Measurements from ENCODE around the gene TPX2.

Gene TPX2, protein sequence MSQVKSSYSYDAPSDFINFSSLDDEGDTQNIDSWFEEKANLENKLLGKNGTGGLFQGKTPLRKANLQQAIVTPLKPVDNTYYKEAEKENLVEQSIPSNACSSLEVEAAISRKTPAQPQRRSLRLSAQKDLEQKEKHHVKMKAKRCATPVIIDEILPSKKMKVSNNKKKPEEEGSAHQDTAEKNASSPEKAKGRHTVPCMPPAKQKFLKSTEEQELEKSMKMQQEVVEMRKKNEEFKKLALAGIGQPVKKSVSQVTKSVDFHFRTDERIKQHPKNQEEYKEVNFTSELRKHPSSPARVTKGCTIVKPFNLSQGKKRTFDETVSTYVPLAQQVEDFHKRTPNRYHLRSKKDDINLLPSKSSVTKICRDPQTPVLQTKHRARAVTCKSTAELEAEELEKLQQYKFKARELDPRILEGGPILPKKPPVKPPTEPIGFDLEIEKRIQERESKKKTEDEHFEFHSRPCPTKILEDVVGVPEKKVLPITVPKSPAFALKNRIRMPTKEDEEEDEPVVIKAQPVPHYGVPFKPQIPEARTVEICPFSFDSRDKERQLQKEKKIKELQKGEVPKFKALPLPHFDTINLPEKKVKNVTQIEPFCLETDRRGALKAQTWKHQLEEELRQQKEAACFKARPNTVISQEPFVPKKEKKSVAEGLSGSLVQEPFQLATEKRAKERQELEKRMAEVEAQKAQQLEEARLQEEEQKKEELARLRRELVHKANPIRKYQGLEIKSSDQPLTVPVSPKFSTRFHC

DNA sequence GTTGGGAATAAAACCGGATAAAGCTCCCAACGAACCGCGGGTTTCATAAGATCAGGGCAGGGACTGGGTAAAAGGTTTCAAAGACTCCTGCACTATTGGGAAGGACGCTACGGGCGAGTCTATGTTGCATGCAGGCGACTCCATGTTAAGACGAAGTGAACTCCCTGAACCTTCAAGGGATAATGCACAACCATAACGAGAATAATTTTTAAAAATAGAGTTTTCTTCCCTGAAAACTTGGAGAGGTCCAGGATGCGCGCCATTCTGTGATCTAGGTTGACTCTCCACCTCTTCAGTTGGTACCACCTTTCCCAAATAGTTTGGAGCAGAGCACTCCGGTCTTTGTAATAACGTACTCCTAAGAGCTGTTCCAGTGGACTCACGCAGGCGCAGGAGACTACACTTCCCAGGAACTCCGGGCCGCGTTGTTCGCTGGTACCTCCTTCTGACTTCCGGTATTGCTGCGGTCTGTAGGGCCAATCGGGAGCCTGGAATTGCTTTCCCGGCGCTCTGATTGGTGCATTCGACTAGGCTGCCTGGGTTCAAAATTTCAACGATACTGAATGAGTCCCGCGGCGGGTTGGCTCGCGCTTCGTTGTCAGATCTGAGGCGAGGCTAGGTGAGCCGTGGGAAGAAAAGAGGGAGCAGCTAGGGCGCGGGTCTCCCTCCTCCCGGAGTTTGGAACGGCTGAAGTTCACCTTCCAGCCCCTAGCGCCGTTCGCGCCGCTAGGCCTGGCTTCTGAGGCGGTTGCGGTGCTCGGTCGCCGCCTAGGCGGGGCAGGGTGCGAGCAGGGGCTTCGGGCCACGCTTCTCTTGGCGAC, at the start of gene TPX2:
Gene TPX2, plus strand, starts transcription at position 562 of the 821 bp plus-strand sequence. CDS start 18,187 bp downstream, outside the sequence.
- DNase-seq: peak; percentile 97

DNA sequence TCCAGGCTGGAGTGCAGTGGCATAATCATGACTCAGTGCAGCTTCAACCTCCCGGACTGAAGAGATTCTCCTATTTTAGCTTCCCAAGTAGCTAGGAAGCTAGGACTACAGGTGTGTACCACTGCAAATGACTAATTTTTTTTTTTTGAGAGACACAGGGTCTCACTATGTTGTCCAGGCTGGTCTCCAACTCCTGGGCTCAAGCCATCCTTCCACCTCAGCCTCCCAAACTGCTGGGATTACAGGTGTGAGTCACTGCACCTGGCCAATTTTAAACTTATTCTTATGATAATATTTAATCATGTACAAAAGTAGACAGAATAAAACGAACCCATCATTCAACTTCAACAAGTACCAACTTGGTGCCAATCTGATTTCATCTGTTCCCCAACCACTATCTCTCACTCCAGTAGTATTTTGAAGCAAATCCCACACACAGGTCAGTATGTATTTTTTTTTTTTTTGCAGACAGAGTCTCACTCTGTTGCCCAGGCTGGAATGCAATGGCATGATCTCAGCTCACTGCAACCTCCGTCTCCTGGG, 48.9 kb upstream of the TPX2 start:
- DNase-seq: no peak

DNA sequence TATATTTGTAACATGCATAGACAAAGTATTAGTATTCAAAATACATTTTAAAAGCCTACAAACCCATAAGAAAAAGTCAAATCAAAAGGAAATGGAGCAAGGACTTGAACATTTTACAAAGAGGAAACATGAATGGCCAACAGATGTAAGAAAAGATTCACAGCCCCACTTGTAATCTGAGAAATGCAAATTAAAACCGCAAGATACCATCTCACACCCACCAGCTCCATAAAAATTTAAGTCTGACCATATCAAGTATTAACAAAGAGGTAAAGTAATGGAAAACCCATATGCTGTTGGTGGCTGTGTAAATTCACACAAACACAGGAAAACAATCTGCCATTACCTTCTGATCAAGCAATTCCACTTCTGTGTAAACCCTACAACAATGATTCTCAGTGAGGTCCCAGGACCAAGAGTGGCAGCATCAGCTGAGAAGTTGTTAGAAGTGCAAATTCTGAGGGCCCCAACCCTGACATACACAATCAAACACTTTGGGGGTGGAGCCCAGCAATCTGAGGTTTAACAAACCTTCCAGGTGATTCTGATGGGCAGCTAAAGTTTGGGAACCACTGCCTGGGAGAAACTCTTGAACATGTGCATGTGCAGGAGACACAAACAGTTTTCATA, 47.3 kb upstream of the TPX2 start:
- no peak for DNase-seq

DNA sequence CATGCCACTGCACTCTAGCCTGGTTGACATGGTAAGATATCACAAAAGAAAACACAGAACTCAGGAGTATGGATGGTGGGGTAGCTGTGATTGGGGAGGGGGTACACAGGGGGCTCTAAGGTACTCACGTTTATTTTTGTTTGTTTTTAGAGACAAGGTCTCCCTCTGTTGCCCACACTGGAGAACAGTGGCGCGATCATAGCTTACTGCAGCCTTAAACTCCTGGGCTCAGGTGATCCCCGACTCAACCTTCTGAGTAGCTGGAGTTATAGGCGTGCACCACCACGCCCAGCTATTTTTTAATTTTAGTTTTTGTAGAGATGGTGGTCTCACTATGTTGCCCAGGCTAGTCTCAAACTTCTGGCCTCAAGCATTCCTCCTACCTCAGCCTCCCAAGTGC, 45.7 kb upstream of the TPX2 start:
- DNase-seq: no peak

DNA sequence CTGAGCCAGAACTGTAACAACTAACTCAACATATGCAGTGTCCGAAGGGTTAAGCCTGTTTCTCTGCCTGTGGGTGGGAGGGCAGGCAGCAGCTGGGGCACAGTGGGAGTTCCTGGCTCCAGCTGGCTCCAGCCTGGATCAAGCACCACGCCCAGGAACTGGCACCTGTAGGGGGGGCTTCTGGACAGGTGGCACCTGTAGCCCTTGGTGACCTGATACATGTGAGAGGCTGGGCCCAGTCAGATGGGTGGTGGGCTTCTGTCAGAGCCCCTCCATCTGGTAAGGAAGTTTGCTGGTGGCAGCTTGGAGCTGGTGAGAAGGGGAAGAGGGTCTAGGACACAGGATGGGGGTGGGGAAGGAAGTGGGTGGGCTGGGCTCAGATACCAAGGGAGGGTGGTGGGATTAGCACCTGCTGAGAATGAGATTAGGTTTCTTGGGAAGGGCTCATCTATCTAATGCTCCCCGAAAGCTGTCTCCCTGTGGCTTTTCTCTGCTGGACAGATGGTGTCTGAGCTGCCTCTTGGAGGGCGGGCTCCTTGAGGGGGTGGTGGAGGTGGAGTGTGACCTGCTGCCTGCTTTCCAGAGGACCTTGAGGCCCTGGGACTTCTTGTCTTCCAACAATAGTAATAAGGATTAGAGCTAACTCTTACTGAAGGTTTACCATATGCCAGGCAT, 45.0 kb upstream of the TPX2 start:
- DNase-seq: peak; percentile 3

DNA sequence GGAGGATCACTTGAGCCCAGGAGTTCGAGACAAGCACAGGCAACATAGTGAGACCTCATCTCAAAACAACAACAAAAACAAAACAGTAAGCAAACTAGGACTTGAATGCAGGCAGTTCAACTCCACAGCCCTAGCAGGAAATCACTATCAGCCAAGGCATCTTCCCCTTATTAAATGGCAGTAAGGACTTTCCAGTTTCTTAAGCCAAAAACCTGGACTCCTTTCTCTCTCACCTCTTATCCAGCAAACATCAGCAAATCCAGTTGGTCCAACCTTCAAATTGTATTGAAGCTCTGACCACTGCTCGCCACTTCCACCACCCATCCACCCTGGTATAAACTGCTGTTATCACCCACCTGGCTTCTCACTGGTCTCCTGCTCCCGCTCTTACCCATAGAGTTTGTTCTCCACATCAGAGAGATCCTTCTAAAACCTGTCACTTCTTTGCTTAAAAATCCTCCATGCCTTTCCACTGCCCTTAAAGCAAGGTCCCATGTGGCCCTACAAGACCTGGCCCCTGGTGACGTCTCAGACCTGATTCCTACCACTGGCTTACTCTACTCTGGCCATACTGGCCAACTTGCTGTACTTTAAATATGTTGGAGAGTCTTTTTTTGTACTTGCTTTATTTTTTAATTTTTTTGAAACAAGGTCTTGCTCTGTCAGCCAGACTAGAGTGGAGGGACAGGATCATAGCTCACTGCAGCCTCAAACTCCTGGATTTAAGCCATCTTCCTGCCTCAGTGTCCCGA, 44.1 kb upstream of the TPX2 start:
- no peak for DNase-seq

DNA sequence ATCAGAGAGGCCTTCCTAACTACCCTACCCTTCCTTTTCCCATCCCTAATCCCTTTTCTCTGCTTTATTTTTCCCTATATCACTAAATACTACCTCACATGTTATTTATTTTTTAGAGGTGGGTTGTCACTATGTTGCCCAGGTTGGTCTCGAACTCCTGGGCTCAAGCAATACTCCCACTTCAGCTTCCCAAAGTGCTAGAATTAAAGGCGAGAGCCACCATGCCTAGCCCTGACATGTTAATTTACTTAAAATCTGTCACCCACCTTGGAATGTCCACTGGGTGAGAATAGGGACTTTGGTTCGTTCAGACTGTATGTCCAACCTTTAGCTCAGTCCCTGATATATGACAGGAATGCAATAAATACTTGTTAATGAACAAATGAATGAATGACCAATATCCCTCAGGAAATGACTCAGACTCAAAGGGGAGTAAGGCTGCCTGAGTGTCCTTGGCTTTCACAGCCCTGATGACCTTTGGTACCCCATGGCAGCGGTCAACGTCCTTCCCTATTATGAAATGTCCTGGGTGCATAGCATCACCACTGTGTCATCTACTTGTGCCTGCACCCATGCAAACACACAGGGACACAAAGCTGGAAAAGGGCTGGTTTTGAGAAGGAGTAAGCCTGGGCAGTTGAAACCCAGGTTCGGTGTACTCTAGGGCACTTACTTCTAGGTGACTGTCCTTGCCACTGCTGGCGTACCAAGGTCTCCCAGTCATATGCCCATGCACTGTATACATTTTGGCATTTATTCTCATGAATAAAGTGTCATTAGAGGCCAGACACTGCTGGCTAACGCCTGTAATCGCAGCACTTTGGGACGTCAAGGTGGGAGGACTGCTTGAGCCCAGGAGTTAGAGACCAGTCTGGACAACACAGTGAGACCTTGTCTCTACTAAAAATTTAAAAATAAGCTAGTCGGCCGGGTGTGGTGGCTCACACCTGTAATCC, 43.0 kb upstream of the TPX2 start:
- no peak for DNase-seq

DNA sequence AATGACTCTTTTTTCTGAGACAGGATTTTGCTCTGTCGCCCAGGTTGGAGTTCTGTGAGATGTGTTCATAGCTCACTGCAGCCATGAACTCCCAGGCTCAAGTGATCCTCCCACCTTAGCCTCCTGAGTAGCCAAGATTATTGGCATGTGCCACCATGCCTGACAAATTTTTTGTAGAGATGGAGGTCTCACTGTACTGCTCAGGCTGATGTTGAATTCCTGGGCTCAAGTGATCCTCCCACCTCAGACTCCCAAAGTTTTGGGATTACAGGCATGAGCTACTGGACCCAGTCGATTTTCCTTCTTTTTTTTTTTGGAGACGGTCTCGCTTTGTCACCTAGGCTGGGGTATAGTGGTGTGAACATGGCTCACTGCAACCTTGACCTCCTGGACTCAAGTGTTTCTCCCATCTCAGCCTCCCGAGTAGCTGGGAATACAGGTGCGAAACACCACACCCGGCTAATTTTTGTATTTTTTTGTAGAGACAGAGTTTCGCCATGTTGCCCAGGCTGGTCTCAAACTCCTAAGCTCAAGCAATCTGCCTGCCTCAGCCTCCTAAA, 40.8 kb upstream of the TPX2 start:
- DNase-seq: no peak

DNA sequence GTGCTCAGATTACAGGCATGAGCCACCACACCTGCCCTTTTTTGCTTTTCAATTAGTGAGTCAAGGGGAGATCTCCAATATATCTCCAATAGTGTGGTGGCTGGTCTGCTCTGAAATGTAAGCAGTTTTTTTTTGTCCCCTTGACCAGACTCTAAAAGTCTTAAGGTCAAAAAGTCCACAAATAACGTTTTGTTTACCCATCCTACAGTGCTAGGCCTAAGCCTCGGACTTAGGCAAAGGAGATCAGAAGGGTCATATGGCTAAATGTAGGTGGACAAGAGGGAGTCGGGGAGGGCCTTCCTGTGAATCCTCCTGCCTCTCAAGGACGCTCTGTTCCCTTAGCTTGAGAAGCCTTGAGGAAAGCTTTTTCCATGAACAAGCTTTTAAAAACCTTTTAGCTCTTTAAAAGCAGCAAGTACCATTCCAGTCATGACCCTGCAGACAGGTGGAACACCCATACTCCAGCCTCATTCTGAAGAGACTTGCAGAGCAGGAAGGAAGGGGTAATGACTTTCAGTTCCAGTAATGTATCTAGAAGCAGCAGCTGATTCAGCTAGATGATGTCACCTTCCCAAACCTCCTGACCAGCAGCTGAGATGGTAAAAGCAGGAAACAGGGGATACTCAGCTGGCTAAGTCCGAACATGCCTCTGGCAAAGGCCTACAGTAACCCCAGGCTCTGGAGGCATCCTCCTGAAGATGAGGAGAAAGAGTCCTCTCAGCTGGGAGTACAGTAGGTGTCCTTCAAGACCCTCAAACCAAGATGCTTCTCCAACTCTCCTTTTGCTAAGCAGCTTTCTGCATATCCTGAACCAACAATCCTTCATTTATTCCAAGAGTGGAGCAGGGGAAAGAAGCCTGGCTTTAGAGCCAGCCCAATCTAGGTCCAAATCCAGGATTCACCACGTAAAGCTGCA, 40.0 kb upstream of the TPX2 start:
- no peak for DNase-seq

DNA sequence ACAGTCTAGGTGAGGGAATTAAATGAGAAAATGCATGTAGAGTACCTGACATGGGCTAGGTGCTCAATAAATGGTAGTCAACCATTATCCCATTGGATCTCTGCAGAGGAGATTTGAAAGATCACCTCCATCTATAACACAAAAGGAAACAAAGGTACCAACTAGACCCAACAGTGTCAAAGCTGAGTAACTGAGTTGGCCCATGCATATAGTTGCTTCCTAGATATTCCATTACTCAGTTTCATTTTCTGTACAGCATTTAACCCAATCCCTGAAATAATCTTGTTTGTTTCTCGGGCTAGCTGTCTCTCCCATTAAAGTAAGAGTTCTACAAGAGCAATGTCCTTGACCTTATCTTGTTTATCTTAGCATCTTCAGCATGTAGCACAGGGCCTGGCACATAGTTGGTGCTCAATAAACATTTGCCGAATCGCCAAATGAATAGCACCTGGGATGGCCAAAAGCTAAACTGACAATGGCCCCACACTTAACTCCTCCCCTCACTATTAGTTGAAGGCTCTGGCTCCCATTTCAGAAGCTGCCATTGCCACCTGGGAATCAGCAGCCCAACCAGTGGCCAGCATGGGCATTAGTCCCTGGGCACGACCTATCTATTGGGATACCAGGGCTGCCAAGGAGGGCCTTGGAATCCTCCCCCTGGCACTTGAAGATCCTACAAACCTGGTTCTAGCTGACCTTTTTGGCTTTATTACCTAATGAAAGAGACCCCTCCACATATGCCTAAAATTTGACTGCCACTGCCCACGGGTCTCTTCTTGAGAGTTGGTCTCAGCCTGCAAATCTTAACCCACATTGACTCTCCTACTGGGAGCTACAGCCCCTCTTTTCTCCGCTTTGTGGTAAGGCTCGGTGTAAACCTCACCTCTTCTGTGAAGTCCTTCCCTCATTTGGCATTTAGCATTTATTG, 39.0 kb upstream of the TPX2 start:
- no peak for DNase-seq

DNA sequence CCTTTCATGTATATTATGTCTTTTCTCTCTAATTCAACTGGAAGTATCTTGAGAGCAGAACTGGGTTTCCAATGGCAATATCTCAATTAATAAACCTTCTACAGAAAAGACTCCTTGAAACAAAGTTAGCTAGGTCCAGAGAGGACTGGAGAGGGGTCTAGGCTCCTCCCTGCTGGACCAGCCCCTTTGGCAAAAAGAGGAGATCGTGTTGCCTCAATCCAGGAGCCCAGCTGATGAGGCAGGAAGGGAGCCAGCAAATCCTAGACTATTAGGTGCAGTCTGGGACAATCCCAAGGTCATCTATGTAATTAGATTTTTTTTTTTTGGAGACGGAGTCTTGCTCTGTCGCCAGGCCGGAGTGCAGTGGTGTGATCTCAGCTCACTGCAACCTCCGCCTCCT, 38.3 kb upstream of the TPX2 start:
- no peak for DNase-seq

DNA sequence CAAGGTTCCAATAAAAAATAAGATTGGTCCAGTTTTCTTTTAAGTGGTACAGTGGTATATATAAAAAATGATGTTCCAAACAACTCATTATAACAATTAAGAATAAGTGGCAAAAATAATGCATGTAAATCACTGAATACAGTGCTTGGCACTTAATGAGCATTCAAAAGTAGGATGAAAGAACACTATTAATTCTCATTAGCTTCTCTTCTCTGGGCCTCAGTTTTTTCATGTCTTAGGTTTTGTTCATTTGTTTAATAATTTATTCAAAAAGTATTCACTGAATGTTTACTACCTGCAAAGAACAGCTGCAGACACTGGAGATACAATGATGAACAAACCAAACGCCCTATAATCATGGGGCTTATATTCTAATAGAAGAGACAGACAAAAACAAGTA, 37.5 kb upstream of the TPX2 start:
- no peak for DNase-seq

DNA sequence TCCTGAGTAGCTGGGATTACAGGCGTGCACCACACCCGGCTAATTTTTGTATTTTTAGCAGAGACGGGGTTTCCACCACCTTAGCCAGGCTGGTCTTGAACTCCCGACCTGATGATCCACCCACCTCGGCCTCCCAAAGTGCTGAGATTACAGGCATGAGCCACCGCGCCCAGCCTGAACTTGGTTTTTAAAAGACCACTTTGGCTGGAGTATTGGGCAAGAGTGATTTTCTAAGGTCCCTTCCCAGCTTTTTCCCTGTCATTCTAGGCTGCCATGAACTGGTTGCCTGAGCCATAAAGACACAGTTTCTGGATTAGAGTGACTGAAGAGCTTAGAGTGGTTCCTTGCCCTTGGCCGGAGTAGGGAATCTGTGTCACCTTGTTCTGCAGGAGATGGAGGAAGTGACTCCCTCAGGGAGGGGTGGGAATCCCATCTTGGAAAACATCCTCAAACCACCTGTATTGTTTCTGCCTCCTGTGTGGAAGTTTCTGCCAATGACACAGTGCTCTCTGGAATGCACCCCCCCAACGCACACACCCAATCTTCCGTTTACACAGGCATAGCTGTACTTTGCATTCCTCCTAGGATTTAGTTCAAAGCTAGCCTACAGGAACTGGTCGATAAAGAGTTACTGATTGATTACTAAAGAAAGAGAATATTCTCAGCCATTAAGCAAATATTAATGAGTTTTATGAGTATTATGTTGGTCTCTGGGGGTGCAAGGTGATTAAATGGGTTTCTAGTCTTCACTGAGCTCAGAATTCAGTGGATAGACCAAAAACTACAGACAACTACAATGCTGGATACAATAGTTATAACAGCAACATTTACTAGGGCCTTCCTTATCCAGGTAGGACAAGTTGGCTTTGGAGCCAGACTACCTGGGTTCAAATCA, 34.6 kb upstream of the TPX2 start:
- no peak for DNase-seq

DNA sequence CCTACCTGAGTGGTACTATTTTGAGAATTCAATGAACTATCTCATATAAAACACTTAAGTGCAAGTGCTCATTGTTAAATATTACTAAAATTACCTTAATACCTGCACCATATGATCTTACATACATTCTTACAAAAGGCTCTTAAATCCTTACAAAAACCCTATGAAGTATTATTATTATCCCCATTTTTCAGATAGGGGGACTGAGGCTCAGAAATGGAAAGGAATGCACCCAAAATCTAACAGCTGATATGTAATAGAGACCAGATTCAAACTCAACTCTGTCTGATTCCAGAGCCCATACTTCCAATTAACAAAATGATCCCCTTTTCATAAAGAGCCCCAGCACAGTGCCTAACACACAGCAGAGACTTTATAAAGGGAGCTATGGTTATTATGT, 33.9 kb upstream of the TPX2 start:
- no peak for DNase-seq

DNA sequence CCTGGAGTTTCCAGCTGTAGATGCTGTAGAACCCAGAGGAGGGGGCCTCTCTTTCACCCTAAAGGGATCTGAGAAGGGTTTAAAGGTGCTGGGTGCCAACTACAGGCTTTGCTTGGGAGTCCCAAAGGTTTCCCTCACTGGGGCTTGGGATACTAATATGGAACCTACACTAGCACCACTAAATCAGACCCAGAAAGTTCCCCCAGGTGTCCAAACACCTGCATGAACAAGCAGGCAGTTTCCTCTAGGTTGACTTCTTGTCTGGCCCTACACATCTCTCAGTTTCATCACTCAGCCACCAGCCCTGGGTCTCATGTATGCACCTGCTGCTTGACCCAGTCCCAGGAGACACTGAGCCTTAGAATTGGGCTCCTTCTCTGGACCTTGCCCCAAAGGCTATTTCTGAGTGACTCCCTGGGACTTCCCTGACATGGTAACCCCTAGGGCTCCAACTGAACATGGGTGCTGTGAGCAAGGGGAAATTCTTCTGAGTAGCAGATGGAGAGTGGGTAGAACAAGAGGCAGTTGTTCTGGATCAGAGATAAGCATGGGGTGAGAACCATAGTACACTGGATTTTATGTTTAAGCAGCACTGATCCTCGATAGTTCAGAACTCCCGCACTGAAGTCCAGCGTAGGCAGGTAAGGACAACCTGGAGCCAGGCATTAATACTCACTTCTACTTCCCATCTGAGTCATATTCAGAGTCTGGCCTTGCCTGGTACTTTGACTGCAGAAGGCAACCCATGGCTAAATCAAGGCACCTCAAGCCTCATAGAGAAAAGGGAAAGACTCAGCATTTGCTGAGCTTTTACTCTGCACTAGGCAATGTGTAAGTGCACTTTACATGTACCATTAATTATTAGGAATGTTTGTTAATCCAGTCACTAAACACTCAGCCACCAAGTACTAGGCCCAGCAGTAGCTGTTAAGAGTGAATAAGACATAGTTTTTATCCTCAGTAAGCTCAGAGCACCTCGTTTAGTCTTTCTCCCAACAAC, 33.2 kb upstream of the TPX2 start:
- no peak for DNase-seq

All from NCI-H1092 (cell line).